HEK293 (cell line): Measurements from ENCODE around the gene PNPLA6.

ENCODE experiments used
- CTCF ChIA-PET: fragments of 350-600 bp; formaldehyde crosslinking; extraction: SDS; loops from one replicate; lab custom pipeline; 2021; ENCODE audit warnings: antibody characterized with exemption; lab: Yijun Ruan, JAX
- POLR2A ChIA-PET: fragments of 300-600 bp; formaldehyde crosslinking; extraction: SDS; loops from one replicate; lab custom pipeline; 2020; ENCODE audit warnings: antibody characterized with exemption, inconsistent platforms; lab: Yijun Ruan, JAX
- H3K27ac ChIP-seq: fragments of 200-500 bp; sonication (Bioruptor generic); 2 replicates; pipeline ENCODE4 v1.5.1; 2014; ENCODE audit warnings: low read depth, low read length, control low read depth, inconsistent platforms; ENCODE audit errors: extremely low read depth
- H3K36me3 ChIP-seq, 2 experiments: fragments of 200-500 bp in 1 of 2; sonication (Bioruptor generic) in 1 of 2; 1 replicate in 1 of 2; 2 replicates in 1 of 2; pipeline ENCODE4 v1.5.1; 2014 to 2017; ENCODE audit warnings: inconsistent platforms in 2 of 2, low read length in 2 of 2; ENCODE audit not compliant: control insufficient read depth in 2 of 2, insufficient read depth in 1 of 2
- H3K4me1 ChIP-seq: fragments of 200-500 bp; sonication (Bioruptor generic); 2 replicates; pipeline ENCODE4 v1.5.1; 2014; ENCODE audit warnings: mild to moderate bottlenecking, low read length, inconsistent platforms; ENCODE audit not compliant: control insufficient read depth, insufficient read depth
- H3K4me3 ChIP-seq: 2 replicates; pipeline ENCODE4 v1.5.1; 2011; ENCODE audit warnings: low read depth, mild to moderate bottlenecking, control low read depth, low read length, moderate library complexity
- H3K9me3 ChIP-seq: fragments of 200-500 bp; sonication (Bioruptor generic); 2 replicates; pipeline ENCODE4 v1.5.1; 2014; ENCODE audit warnings: low read depth, low read length, inconsistent platforms; ENCODE audit not compliant: control insufficient read depth, insufficient read depth
- EGR2 ChIP-seq: fragments of 450-650 bp; formaldehyde crosslinking; IDR thresholded peaks from 2 replicates; pipeline ENCODE4 v1.5.1; 2016; ENCODE audit warnings: low read depth, missing biosample characterization, missing genetic modification characterization
- GLIS1 ChIP-seq: fragments of 450-650 bp; formaldehyde crosslinking; IDR thresholded peaks from 2 replicates; pipeline ENCODE4 v1.5.1; 2016; ENCODE audit warnings: missing biosample characterization, missing genetic modification characterization
- IKZF3 ChIP-seq: fragments of 450-650 bp; IDR thresholded peaks from 2 replicates; pipeline ENCODE4 v1.5.0; 2018; ENCODE audit warnings: missing biosample characterization, mild to moderate bottlenecking, missing genetic modification characterization, moderate library complexity
- KLF1 ChIP-seq: fragments of 450-650 bp; formaldehyde crosslinking; IDR thresholded peaks from 2 replicates; pipeline ENCODE4 v1.5.1; 2016; ENCODE audit warnings: missing biosample characterization, missing genetic modification characterization
- KLF9 ChIP-seq: fragments of 450-650 bp; formaldehyde crosslinking; IDR thresholded peaks from 2 replicates; pipeline ENCODE4 v1.5.1; 2016; ENCODE audit warnings: missing biosample characterization, missing genetic modification characterization, low read depth
- SCRT2 ChIP-seq: fragments of 450-650 bp; formaldehyde crosslinking; IDR thresholded peaks from 2 replicates; pipeline ENCODE4 v1.5.1; 2016; ENCODE audit warnings: missing biosample characterization, missing genetic modification characterization
- YY1 ChIP-seq: fragments of 450-650 bp; formaldehyde crosslinking; IDR thresholded peaks from 2 replicates; pipeline ENCODE4 v1.5.1; 2018; ENCODE audit warnings: missing biosample characterization, missing genetic modification characterization
- YY2 ChIP-seq: fragments of 450-650 bp; formaldehyde crosslinking; IDR thresholded peaks from 2 replicates; pipeline ENCODE4 v1.5.1; 2016; ENCODE audit warnings: missing biosample characterization, missing genetic modification characterization
- ZBTB26 ChIP-seq: fragments of 450-650 bp; formaldehyde crosslinking; optimal IDR thresholded peaks from 2 replicates; pipeline ENCODE3; 2016; ENCODE audit warnings: missing biosample characterization, mild to moderate bottlenecking, missing genetic modification characterization
- ZBTB8A ChIP-seq: fragments of 450-650 bp; formaldehyde crosslinking; IDR thresholded peaks from 2 replicates; pipeline ENCODE4 v1.5.1; 2016; ENCODE audit warnings: missing biosample characterization, missing genetic modification characterization
- ZFHX2 ChIP-seq: fragments of 450-650 bp; formaldehyde crosslinking; conservative IDR thresholded peaks from 2 replicates; pipeline ENCODE4 v1.5.1; 2016; ENCODE audit warnings: missing biosample characterization, missing genetic modification characterization
- ZNF169 ChIP-seq: fragments of 450-650 bp; formaldehyde crosslinking; IDR thresholded peaks from 2 replicates; pipeline ENCODE4 v1.5.1; 2016; ENCODE audit warnings: missing biosample characterization, missing genetic modification characterization
- ZNF26 ChIP-seq: fragments of 450-650 bp; formaldehyde crosslinking; IDR thresholded peaks from 2 replicates; pipeline ENCODE4 v1.5.1; 2016; ENCODE audit warnings: missing biosample characterization, missing genetic modification characterization
- ZNF335 ChIP-seq: fragments of 450-650 bp; formaldehyde crosslinking; conservative IDR thresholded peaks from 2 replicates; pipeline ENCODE4 v1.5.1; 2016; ENCODE audit warnings: missing biosample characterization, missing genetic modification characterization
- ZNF670 ChIP-seq: fragments of 450-650 bp; formaldehyde crosslinking; IDR thresholded peaks from 2 replicates; pipeline ENCODE4 v1.5.1; 2016; ENCODE audit warnings: missing biosample characterization, missing genetic modification characterization, low read depth
- ZSCAN30 ChIP-seq: fragments of 450-650 bp; IDR thresholded peaks from 2 replicates; pipeline ENCODE4 v1.5.1; 2018; ENCODE audit warnings: missing biosample characterization, mild to moderate bottlenecking, missing genetic modification characterization, moderate library complexity
- TF ChIP-seq, protein P1 (sequence below): sonication (generic); formaldehyde crosslinking; IDR thresholded peaks from 2 replicates; pipeline ENCODE4 v1.8.1; 2022; ENCODE audit warnings: mild to moderate bottlenecking, moderate library complexity, missing genetic modification reagents
- TF ChIP-seq, protein P2 (sequence below): fragments of 450-650 bp; formaldehyde crosslinking; IDR thresholded peaks from 2 replicates; pipeline ENCODE4 v1.5.1; 2016; ENCODE audit warnings: missing biosample characterization, missing genetic modification characterization
- TF ChIP-seq, protein P3 (sequence below): fragments of 450-650 bp; formaldehyde crosslinking; IDR thresholded peaks from 2 replicates; pipeline ENCODE4 v1.5.1; 2017; ENCODE audit warnings: missing biosample characterization, missing genetic modification characterization

The PNPLA6 gene

DNA sequence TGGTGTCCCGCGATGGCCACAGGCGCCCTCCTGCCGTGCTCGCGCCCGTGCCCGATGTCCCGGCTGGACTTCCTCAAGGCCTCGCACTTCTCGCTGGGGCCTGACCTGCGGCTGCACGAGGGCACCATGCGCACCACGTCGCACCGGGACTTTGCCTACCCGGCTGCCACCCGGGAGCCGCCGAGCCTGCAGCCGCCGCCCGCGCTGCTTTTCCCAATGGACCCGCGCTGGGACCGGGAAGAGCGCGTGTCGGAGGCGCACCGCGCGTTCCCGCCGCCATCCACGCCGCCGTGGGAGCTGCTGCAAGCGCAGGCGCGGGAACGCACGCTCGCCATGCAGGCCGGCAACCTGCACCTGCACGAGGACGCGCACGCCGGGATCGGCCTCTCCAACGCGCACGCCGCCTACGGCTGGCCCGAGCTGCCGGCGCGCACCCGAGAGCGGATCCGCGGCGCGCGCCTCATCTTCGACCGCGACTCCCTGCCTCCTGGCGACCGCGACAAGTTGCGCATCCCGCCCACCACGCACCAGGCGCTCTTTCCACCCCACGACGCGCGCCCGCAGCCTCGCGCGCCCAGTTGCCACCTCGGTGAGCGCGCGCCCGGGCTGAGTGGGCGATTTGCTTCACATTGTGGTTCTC is 34.6 kb upstream of the PNPLA6 start:
- TF ChIP-seq GLIS1 (tag by site-specific recombination) (peak; percentile 48; the same call in 1 of the 2 replicates), SCRT2 (peak; percentile 56), KLF9 (0 out of 2 replicates have a peak, but pooled peaks have one; percentile 13), ZBTB8A (peak; percentile 57; the same call in 1 of the 2 replicates), ZFHX2 (peak; percentile 87), ZNF335 (tag by site-specific recombination) (peak; percentile 31; the same call in 1 of the 2 replicates), YY1 (tag by site-specific recombination) (peak; percentile 65; the same call in 1 of the 2 replicates), KLF1 (tag by site-specific recombination) (peak; percentile 53; the same call in 1 of the 2 replicates), EGR2 (tag by site-specific recombination) (peak; percentile 46; the same call in 1 of the 2 replicates), ZNF169 (tag by site-specific recombination) (no peak), ZNF670 (no peak), YY2 (peak; percentile 61; the same call in 1 of the 2 replicates), IKZF3 (tag by site-specific recombination) (peak; percentile 20; the same call in 1 of the 2 replicates), ZBTB26 (tag by site-specific recombination) (peak; percentile 96), ZNF26 (tag by site-specific recombination) (no peak), ZSCAN30 (tag by site-specific recombination) (0 out of 2 replicates have a peak, but pooled peaks have one; percentile 5)
- TF ChIP-seq, protein P1, sequence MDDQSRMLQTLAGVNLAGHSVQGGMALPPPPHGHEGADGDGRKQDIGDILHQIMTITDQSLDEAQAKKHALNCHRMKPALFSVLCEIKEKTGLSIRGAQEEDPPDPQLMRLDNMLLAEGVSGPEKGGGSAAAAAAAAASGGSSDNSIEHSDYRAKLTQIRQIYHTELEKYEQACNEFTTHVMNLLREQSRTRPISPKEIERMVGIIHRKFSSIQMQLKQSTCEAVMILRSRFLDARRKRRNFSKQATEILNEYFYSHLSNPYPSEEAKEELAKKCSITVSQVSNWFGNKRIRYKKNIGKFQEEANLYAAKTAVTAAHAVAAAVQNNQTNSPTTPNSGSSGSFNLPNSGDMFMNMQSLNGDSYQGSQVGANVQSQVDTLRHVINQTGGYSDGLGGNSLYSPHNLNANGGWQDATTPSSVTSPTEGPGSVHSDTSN (CRISPR knock-in tag): peak; percentile 77; the same call in 1 of the 2 replicates
- TF ChIP-seq, protein P2, sequence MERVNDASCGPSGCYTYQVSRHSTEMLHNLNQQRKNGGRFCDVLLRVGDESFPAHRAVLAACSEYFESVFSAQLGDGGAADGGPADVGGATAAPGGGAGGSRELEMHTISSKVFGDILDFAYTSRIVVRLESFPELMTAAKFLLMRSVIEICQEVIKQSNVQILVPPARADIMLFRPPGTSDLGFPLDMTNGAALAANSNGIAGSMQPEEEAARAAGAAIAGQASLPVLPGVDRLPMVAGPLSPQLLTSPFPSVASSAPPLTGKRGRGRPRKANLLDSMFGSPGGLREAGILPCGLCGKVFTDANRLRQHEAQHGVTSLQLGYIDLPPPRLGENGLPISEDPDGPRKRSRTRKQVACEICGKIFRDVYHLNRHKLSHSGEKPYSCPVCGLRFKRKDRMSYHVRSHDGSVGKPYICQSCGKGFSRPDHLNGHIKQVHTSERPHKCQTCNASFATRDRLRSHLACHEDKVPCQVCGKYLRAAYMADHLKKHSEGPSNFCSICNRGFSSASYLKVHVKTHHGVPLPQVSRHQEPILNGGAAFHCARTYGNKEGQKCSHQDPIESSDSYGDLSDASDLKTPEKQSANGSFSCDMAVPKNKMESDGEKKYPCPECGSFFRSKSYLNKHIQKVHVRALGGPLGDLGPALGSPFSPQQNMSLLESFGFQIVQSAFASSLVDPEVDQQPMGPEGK (tag by site-specific recombination): 0 out of 2 replicates have a peak, but pooled peaks have one; percentile 5
- TF ChIP-seq, protein P3, sequence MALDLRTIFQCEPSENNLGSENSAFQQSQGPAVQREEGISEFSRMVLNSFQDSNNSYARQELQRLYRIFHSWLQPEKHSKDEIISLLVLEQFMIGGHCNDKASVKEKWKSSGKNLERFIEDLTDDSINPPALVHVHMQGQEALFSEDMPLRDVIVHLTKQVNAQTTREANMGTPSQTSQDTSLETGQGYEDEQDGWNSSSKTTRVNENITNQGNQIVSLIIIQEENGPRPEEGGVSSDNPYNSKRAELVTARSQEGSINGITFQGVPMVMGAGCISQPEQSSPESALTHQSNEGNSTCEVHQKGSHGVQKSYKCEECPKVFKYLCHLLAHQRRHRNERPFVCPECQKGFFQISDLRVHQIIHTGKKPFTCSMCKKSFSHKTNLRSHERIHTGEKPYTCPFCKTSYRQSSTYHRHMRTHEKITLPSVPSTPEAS (tag by site-specific recombination): no peak
- ChIA-PET CTCF (interaction anchor here (0.7 kb wide), 1 partner anchor 761 kb away, joined by 3 read pairs; no protein-coding TSS in a partner anchor), POLR2A (interaction anchor here (0.7 to 1.1 kb wide), 3 partner anchors 12 to 102 kb away, joined by 4 read pairs; partner anchors contain the start of genes PEX11G and ZNF358)
- H3K36me3 ChIP-seq: no peaks in the 10 kb centered on the region
- H3K4me1 ChIP-seq: peaks cover 4% of the 10 kb centered on the region; the same call in 1 of the 2 replicates
- H3K9me3 ChIP-seq: no peaks in the 10 kb centered on the region
- no peak overlapping the region; the same call in 1 of the 2 replicates for H3K27ac ChIP-seq
- peak overlapping the region; percentile 38 for H3K4me3 ChIP-seq
